Peyer's patch (tissue), 4 donors: ENCODE results near the gene PAXIP1. TPM values are rescaled to one million over a fixed set of nuclear protein-coding genes. Genes with fewer than 3 reads are reported as not detected.

ENCODE experiments used
- DNase-seq, 3 donors: peaks; one replicate each; pipeline ENCODE4 v3.0.0-alpha.2; 2017 to 2019
- H3K27ac ChIP-seq, 4 donors: fragments of 200-600 bp; sonication (generic); one replicate each; pipeline ENCODE4 v1.5.1; 2016 to 2019
- H3K27me3 ChIP-seq, 2 donors: fragments of 200-600 bp; sonication (generic); one replicate each; pipeline ENCODE4 v1.5.1; 2019
- H3K36me3 ChIP-seq, 3 donors: fragments of 200-600 bp; sonication (generic); one replicate each; pipeline ENCODE4 v1.5.1; 2016 to 2019
- H3K4me1 ChIP-seq, 4 donors: fragments of 200-600 bp; sonication (generic); one replicate each; pipeline ENCODE4 v1.5.1; 2016 to 2019
- H3K4me3 ChIP-seq, 4 donors: fragments of 200-600 bp; sonication (generic); 1 replicate in 3 of 4; 2 replicates in 1 of 4; pipeline ENCODE4 v1.5.1; 2016 to 2019; ENCODE audit warnings: mild to moderate bottlenecking in 1 of 4
- H3K9me3 ChIP-seq, 4 donors: fragments of 200-600 bp; sonication (generic); one replicate each; pipeline ENCODE4 v1.5.1; 2016 to 2019; ENCODE audit warnings: mild to moderate bottlenecking in 1 of 4
- CTCF ChIP-seq, 6 experiments: fragments of 450-650 bp in 4 of 6; fragments of 200-600 bp in 2 of 6; sonication (generic) in 1 of 6; IDR thresholded peaks; one replicate each; pipeline ENCODE4 v1.5.1; 2017 to 2019; ENCODE audit warnings: antibody characterized with exemption in 6 of 6, mild to moderate bottlenecking in 3 of 6, moderate library complexity in 1 of 6
- POLR2A ChIP-seq, 2 donors: fragments of 450-650 bp; IDR thresholded peaks; one replicate each; pipeline ENCODE4 v1.5.1; 2017; ENCODE audit warnings: antibody characterized with exemption in 2 of 2, mild to moderate bottlenecking in 2 of 2, moderate library complexity in 2 of 2
- total RNA-seq, 4 donors: library from RNA; depleted of rRNA; stranded (reverse); fragments of >200 nt; gene quantifications; one replicate each; pipeline ENCODE4 v1.1.0, GENCODE V29; 2016

Gene PAXIP1
- total RNA-seq, 4 donors from 2014 or later: 14.9 to 28.3 (median 23.7) TPM

- no peak overlapping the region for H3K4me3 ChIP-seq
- no peak for DNase-seq
- no peaks in the 10 kb centered on the region for H3K36me3 ChIP-seq
- no peaks in the 10 kb centered on the region for H3K9me3 ChIP-seq
- no peak overlapping the region for H3K27ac ChIP-seq
- no peaks in the 10 kb centered on the region for H3K4me1 ChIP-seq
- H3K27me3 ChIP-seq: no peaks in the 10 kb centered on the region
- no peak for TF ChIP-seq CTCF (IDR thresholded peaks at IDR 0.05)
- TF ChIP-seq POLR2A (IDR thresholded peaks at IDR 0.05): no peak
These were observed 99.7 kb downstream of the PAXIP1 start for GRCh38 chr7:154903083-154903731.

- no peaks in the 10 kb centered on the region for H3K9me3 ChIP-seq
- no peaks in the 10 kb centered on the region for H3K27me3 ChIP-seq
- H3K4me1 ChIP-seq: no peaks in the 10 kb centered on the region
- no peak for DNase-seq
- no peak for TF ChIP-seq POLR2A (IDR thresholded peaks at IDR 0.05)
- no peak for TF ChIP-seq CTCF (IDR thresholded peaks at IDR 0.05)
- no peak overlapping the region for H3K27ac ChIP-seq
- no peaks in the 10 kb centered on the region for H3K36me3 ChIP-seq
- H3K4me3 ChIP-seq: no peak overlapping the region
These were observed 100.3 kb downstream of the PAXIP1 start for GRCh38 chr7:154902600-154903082.

GRCh38 chr7:154899862-154900261, 103.1 kb downstream of the PAXIP1 start:
- Histone ChIP-seq H3K4me1 (no peaks in the 10 kb centered on the region), H3K36me3 (no peaks in the 10 kb centered on the region), H3K4me3 (no peak overlapping the region), H3K9me3 (no peaks in the 10 kb centered on the region), H3K27ac (no peak overlapping the region), H3K27me3 (no peaks in the 10 kb centered on the region)
- no peak for TF ChIP-seq CTCF (IDR thresholded peaks at IDR 0.05)
- no peak for TF ChIP-seq POLR2A (IDR thresholded peaks at IDR 0.05)
- DNase-seq: no peak

GRCh38 chr7:154898973-154899855, 103.7 kb downstream of the PAXIP1 start:
- Histone ChIP-seq H3K36me3 (no peaks in the 10 kb centered on the region), H3K9me3 (no peaks in the 10 kb centered on the region), H3K27me3 (no peaks in the 10 kb centered on the region), H3K4me3 (no peak overlapping the region), H3K4me1 (no peaks in the 10 kb centered on the region), H3K27ac (no peak overlapping the region)
- TF ChIP-seq CTCF (IDR thresholded peaks at IDR 0.05): no peak
- TF ChIP-seq POLR2A (IDR thresholded peaks at IDR 0.05): no peak
- DNase-seq: no peak

- Histone ChIP-seq H3K27ac (no peak overlapping the region), H3K36me3 (no peaks in the 10 kb centered on the region), H3K4me3 (no peak overlapping the region), H3K27me3 (no peaks in the 10 kb centered on the region), H3K9me3 (no peaks in the 10 kb centered on the region), H3K4me1 (no peaks in the 10 kb centered on the region)
- DNase-seq: no peak
- no peak for TF ChIP-seq CTCF (IDR thresholded peaks at IDR 0.05)
- TF ChIP-seq POLR2A (IDR thresholded peaks at IDR 0.05): no peak
These were observed 106.8 kb downstream of the PAXIP1 start for GRCh38 chr7:154896076-154896475.

Other genes starting within 250 kb of the PAXIP1 start
- gene HTR5A, start 67.2 kb upstream of the PAXIP1 start, total RNA-seq: not detected